Endothelial cell of umbilical vein (primary cell): ENCODE results near the gene PIGZ. TPM values are rescaled to one million over a fixed set of nuclear protein-coding genes. Genes with fewer than 3 reads are reported as not detected.

Experiments
- BruUV-seq: library from RNA; stranded (reverse); fragments of 400-500 nt; replicated peaks from 2 replicates; lab custom pipeline; 2021; lab: Mats Ljungman, UMichigan
- CTCF ChIA-PET: fragments of 300-600, 350-600 bp; sonication (Branson Sonifier 250); formaldehyde crosslinking; loops from one replicate; lab custom pipeline; 2021; ENCODE audit warnings: antibody characterized with exemption, inconsistent platforms; lab: Charles Lee
- POLR2A ChIA-PET: fragments of 300-600, 350-600 bp; sonication (Branson Sonifier 250); formaldehyde crosslinking; loops from one replicate; lab custom pipeline; 2021; ENCODE audit warnings: antibody characterized with exemption, inconsistent platforms; lab: Charles Lee
- DNase-seq: peaks from one replicate; pipeline ENCODE4 v3.0.0-alpha.2; 2011; ENCODE audit warnings: low read depth, low spot score
- FAIRE-seq: peaks from 2 replicates; lab custom pipeline; 2011; peaks lifted over from hg19 to GRCh38; lab: Jason Lieb, UNC
- H2AFZ ChIP-seq: 2 replicates; pipeline ENCODE4 v1.6.0; 2012; ENCODE audit warnings: low read depth, low read length, control low read depth, inconsistent platforms
- H3K27ac ChIP-seq: 2 replicates; pipeline ENCODE4 v1.5.1; 2011; ENCODE audit warnings: low read depth, mild to moderate bottlenecking, control low read depth, low read length, moderate library complexity; ENCODE audit not compliant: insufficient read depth
- H3K27me3 ChIP-seq, 2 experiments: 2 replicates each; pipeline versions ENCODE4 v1.6.0 to v1.6.1; 2011; ENCODE audit warnings: low read length in 2 of 2, mixed read lengths in 1 of 2; ENCODE audit not compliant: control insufficient read depth in 2 of 2, insufficient read depth in 2 of 2
- H3K36me3 ChIP-seq, 2 experiments: 2 replicates in 1 of 2; 3 replicates in 1 of 2; pipeline ENCODE4 v1.5.1; 2011; ENCODE audit warnings: low read length in 2 of 2, mild to moderate bottlenecking in 1 of 2, moderate library complexity in 1 of 2; ENCODE audit not compliant: control insufficient read depth in 2 of 2, insufficient read depth in 2 of 2; ENCODE audit errors: extremely low read depth in 1 of 2
- H3K4me1 ChIP-seq: 3 replicates; pipeline ENCODE4 v1.5.1; 2011; ENCODE audit warnings: mild to moderate bottlenecking, low read length; ENCODE audit not compliant: control insufficient read depth, insufficient read depth; ENCODE audit errors: extremely low read depth
- H3K4me2 ChIP-seq: 2 replicates; pipeline ENCODE4 v1.6.1; 2011; ENCODE audit warnings: low read length, control low read depth, mixed read lengths; ENCODE audit not compliant: insufficient read depth
- H3K4me3 ChIP-seq, 3 experiments: fragments of 200-600 bp in 1 of 3; sonication (generic), shearing (Covaris generic) in 1 of 3; replicated peaks in 1 of 3; 2 replicates each; pipeline ENCODE4 v1.5.1; 2011 to 2016; ENCODE audit warnings: control low read depth in 3 of 3, low read length in 3 of 3, mild to moderate bottlenecking in 2 of 3, inconsistent platforms in 1 of 3, low read depth in 1 of 3, moderate library complexity in 1 of 3; ENCODE audit not compliant: insufficient read depth in 1 of 3
- H3K79me2 ChIP-seq: 2 replicates; pipeline ENCODE4 v1.6.0; 2012; ENCODE audit warnings: low read length, inconsistent platforms; ENCODE audit not compliant: control insufficient read depth, insufficient read depth
- H3K9ac ChIP-seq: replicated peaks from 2 replicates; pipeline ENCODE3; 2011; ENCODE audit warnings: low read length, control low read depth; ENCODE audit not compliant: insufficient read depth; ENCODE audit errors: extremely low read depth
- H3K9me1 ChIP-seq: replicated peaks from 3 replicates; pipeline ENCODE4 v1.6.0; 2011; ENCODE audit warnings: mild to moderate bottlenecking, low read length; ENCODE audit not compliant: control insufficient read depth, insufficient read depth; ENCODE audit errors: extremely low read depth
- H3K9me3 ChIP-seq: replicated peaks from 2 replicates; pipeline ENCODE4 v1.5.1; 2012; ENCODE audit warnings: low read length, inconsistent platforms; ENCODE audit not compliant: control insufficient read depth, insufficient read depth
- H4K20me1 ChIP-seq: replicated peaks from 2 replicates; pipeline ENCODE3; 2011; ENCODE audit warnings: mild to moderate bottlenecking, low read length; ENCODE audit not compliant: control insufficient read depth, insufficient read depth; ENCODE audit errors: extremely low read depth
- EZH2 ChIP-seq: IDR thresholded peaks from 2 replicates; pipeline ENCODE4 v1.6.1; 2012; ENCODE audit warnings: borderline replicate concordance, low read depth, mild to moderate bottlenecking, moderate library complexity, low read length, inconsistent platforms; ENCODE audit not compliant: severe bottlenecking
- FOS ChIP-seq: IDR thresholded peaks from 2 replicates; pipeline ENCODE4 v1.6.1; 2011; ENCODE audit warnings: mild to moderate bottlenecking, low read length, moderate library complexity, borderline replicate concordance; ENCODE audit not compliant: insufficient read depth
- JUN ChIP-seq: IDR thresholded peaks from 2 replicates; pipeline ENCODE4 v1.6.1; 2011; ENCODE audit warnings: borderline replicate concordance, low read depth; ENCODE audit not compliant: insufficient read length, insufficient read depth
- MYC ChIP-seq: IDR thresholded peaks from one replicate; pipeline ENCODE4 v1.6.1; 2011; ENCODE audit warnings: mild to moderate bottlenecking, low read depth, low read length
- POLR2AphosphoS5 ChIP-seq: IDR thresholded peaks from 2 replicates; pipeline ENCODE4 v1.6.1; 2012; ENCODE audit warnings: low read depth, mild to moderate bottlenecking, control low read depth, low read length, moderate library complexity; ENCODE audit not compliant: insufficient read depth
- dilution Hi-C: fragments of 300-500 bp; cut with MboI; formaldehyde crosslinking; loops from one replicate; pipeline ENCODE4 v1.15.0; 2019; ENCODE audit warnings: low sequenced_read_pairs; ENCODE audit not compliant: extremely low pct_ligation_motif_present
- intact Hi-C: fragments of 100-400 bp; cut with micrococcal nuclease; formaldehyde crosslinking; loops from one replicate; pipeline ENCODE4 v1.10.0; 2022
- polyA plus RNA-seq, 4 experiments: library from polyadenylated mRNA; depleted of rRNA in 3 of 4; stranded (reverse) in 3 of 4; unstranded in 1 of 4; fragments of >200 nt; gene quantifications; 2 replicates each; pipeline versions ENCODE4 v1.2.1 to v1.2.3, GENCODE V29; 2011 to 2012; ENCODE audit warnings: missing spikeins in 1 of 4
- total RNA-seq: library from RNA; stranded (reverse); gene quantifications from 2 replicates; pipeline ENCODE4 v1.2.3, GENCODE V29; 2021
- TF ChIP-seq, protein P1 (sequence below), 2 donors: IDR thresholded peaks; 1 replicate in 1 of 2; 2 replicates in 1 of 2; pipeline ENCODE4 v1.5.1; 2011; ENCODE audit warnings: low read length in 2 of 2, mild to moderate bottlenecking in 2 of 2, moderate library complexity in 2 of 2, control low read depth in 1 of 2, inconsistent platforms in 1 of 2, low read depth in 1 of 2; ENCODE audit not compliant: insufficient read depth in 1 of 2; ENCODE audit errors: extremely low read depth in 1 of 2
- TF ChIP-seq, protein P2 (sequence below): IDR thresholded peaks from 2 replicates; pipeline ENCODE4 v1.6.1; 2011; ENCODE audit not compliant: insufficient read depth, insufficient read length

The PIGZ gene
- total and polyA plus RNA-seq, 2 donors (not counting 3 experiments of a cell fraction or from before 2014, with no cell fraction given), result 6.0 to 6.5 TPM

DNA sequence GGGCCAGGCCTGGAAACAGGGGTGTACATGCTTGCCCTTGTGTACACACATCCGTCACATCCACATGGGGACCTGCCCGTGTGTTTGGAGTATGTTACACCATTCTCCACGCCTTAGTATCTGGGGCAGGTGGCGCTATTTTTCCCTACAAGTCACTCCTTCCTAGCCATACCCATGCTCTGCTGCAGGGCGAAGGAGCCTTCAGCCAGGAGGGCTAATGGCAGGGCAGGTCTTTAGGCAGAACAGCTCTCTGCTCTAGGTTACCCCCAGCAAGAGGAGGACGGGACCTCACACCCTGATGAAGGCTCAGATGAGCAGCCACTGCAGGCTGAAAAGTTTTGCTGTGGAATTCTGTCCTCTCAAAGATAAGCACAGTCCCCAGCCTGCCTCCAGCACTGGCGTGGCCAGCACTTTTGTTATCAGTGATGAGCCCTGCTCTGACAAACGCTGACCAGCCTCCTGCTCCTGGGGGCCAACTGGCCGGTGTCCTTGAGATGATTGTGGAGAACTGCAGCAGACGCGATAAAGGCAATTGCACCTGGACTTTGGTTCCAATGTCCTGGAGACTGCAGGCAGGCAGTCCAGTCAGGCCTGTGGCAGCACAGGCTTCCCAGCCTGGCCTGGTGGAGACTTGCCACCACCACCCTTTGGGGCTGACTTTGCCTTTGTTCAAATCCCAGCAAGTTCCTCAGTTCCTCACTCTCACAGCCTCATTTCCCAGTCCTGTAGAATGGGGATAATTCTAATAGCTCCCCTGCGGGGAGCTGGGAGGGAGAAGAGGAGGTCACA is 19.8 kb upstream of the PIGZ start:
- CTCF ChIA-PET, result interaction anchor here (0.8 to 1.2 kb wide), 2 partner anchors 41 to 199 kb away, joined by 3 read pairs; partner anchors contain the start of gene MELTF
- peaks cover 4 to 17% of the 10 kb centered on the region in 2 experiments for H3K27me3 ChIP-seq
- TF ChIP-seq, protein P1, sequence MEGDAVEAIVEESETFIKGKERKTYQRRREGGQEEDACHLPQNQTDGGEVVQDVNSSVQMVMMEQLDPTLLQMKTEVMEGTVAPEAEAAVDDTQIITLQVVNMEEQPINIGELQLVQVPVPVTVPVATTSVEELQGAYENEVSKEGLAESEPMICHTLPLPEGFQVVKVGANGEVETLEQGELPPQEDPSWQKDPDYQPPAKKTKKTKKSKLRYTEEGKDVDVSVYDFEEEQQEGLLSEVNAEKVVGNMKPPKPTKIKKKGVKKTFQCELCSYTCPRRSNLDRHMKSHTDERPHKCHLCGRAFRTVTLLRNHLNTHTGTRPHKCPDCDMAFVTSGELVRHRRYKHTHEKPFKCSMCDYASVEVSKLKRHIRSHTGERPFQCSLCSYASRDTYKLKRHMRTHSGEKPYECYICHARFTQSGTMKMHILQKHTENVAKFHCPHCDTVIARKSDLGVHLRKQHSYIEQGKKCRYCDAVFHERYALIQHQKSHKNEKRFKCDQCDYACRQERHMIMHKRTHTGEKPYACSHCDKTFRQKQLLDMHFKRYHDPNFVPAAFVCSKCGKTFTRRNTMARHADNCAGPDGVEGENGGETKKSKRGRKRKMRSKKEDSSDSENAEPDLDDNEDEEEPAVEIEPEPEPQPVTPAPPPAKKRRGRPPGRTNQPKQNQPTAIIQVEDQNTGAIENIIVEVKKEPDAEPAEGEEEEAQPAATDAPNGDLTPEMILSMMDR (IDR thresholded peaks at IDR 0.05; ENCODE audit: extremely low read depth in 1 of 2, insufficient read depth in 1 of 2, low read depth in 1 of 2, low read length in 2 of 2), result peak in 1 of 2 donors; percentile 6
- TF ChIP-seq EZH2 (no peak), POLR2AphosphoS5 (no peak), JUN (no peak), FOS (no peak), MYC (no peak)
- TF ChIP-seq, protein P2, sequence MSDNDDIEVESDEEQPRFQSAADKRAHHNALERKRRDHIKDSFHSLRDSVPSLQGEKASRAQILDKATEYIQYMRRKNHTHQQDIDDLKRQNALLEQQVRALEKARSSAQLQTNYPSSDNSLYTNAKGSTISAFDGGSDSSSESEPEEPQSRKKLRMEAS, result no peak
- H3K27ac ChIP-seq, result no peak overlapping the region
- no peaks in the 10 kb centered on the region for H3K9me1 ChIP-seq
- no peak overlapping the region for H3K9ac ChIP-seq
- H4K20me1 ChIP-seq, result no peaks in the 10 kb centered on the region
- no peak for FAIRE-seq
- no peak overlapping the region for H3K4me3 ChIP-seq
- H3K4me2 ChIP-seq, result no peak overlapping the region
- H3K79me2 ChIP-seq, result no peaks in the 10 kb centered on the region
- BruUV-seq, result no TSS peak
- POLR2A ChIA-PET, result no interaction called here
- no peak for DNase-seq
- intact Hi-C loops, result no loop called here
- dilution Hi-C loops, result no loop called here
- no peak overlapping the region for H2AFZ ChIP-seq
- H3K4me1 ChIP-seq, result no peaks in the 10 kb centered on the region
- H3K36me3 ChIP-seq, result no peaks in the 10 kb centered on the region
- no peaks in the 10 kb centered on the region for H3K9me3 ChIP-seq
